SK-N-MC (cell line): ENCODE data around the gene CDX2.

Experiments
- EZH2 ChIP-seq: fragments of 200-600 bp; sonication (generic); IDR thresholded peaks from one replicate; pipeline ENCODE4 v1.6.1; 2017; ENCODE audit warnings: antibody characterized with exemption
- FOXP2 ChIP-seq: optimal IDR thresholded peaks from 2 replicates; pipeline ENCODE3; 2011; ENCODE audit warnings: mild to moderate bottlenecking, moderate library complexity; ENCODE audit not compliant: insufficient read depth; ENCODE audit errors: extremely low read length, control extremely low read depth
- POLR2AphosphoS5 ChIP-seq: IDR thresholded peaks from 2 replicates; pipeline ENCODE4 v1.6.1; 2012; ENCODE audit warnings: mild to moderate bottlenecking, low read depth, low read length, borderline replicate concordance

GRCh38 chr13:27959976-27960361 lies 9.1 kb downstream of the CDX2 start:
- TF ChIP-seq POLR2AphosphoS5 (no peak), EZH2 (no peak), FOXP2 (no peak)
